Endothelial cell (in vitro differentiated cells): Measurements from ENCODE around the gene GNG5. TPM values are rescaled to one million over a fixed set of nuclear protein-coding genes. Genes with fewer than 3 reads are reported as not detected.

ENCODE experiments used
- DNase-seq: peaks from one replicate; pipeline ENCODE4 v3.0.0; 2021; ENCODE audit warnings: low spot score
- H3K27ac Mint-ChIP-seq: one replicate; pipeline ENCODE4 v1.8.0; 2021; ENCODE audit warnings: mixed read lengths, inconsistent platforms; ENCODE audit not compliant: unreplicated experiment
- H3K27me3 Mint-ChIP-seq: one replicate; pipeline ENCODE4 v1.8.0; 2021; ENCODE audit warnings: mild to moderate bottlenecking, moderate library complexity, mixed read lengths, inconsistent platforms; ENCODE audit not compliant: unreplicated experiment
- H3K36me3 Mint-ChIP-seq: one replicate; pipeline ENCODE4 v1.8.0; 2021; ENCODE audit warnings: mild to moderate bottlenecking, low read depth, mixed read lengths, inconsistent platforms; ENCODE audit not compliant: unreplicated experiment
- H3K4me1 Mint-ChIP-seq: one replicate; pipeline ENCODE4 v1.8.0; 2021; ENCODE audit warnings: mild to moderate bottlenecking, mixed read lengths, inconsistent platforms; ENCODE audit not compliant: unreplicated experiment
- H3K4me3 Mint-ChIP-seq: one replicate; pipeline ENCODE4 v1.8.0; 2021; ENCODE audit warnings: mild to moderate bottlenecking, mixed read lengths, inconsistent platforms; ENCODE audit not compliant: unreplicated experiment
- H3K9me3 Mint-ChIP-seq: one replicate; pipeline ENCODE4 v1.8.0; 2021; ENCODE audit warnings: mixed read lengths, inconsistent platforms; ENCODE audit not compliant: unreplicated experiment
- total RNA-seq: library from RNA; stranded (reverse); fragmentation: NEBNext Ultra II Directional; extraction: Animal tissue kit (Norgen Biotek cat#: 25700); gene quantifications from one replicate; pipeline ENCODE4 v1.2.1, GENCODE V29; 2021; ENCODE audit not compliant: unreplicated experiment
- TF ChIP-seq, protein P1 (sequence below): fragments of 200-600 bp; sonication (generic); IDR thresholded peaks from one replicate; pipeline ENCODE4 v1.5.0; 2021; ENCODE audit warnings: antibody characterized with exemption; ENCODE audit not compliant: unreplicated experiment

GNG5 gene
- total RNA-seq, 1 donor from 2014 or later, result 144 TPM

GRCh38 chr1:84492726-84493125 lies 13.7 kb downstream of the GNG5 start:
- no peak for DNase-seq
- peaks cover 12% of the 10 kb centered on the region for H3K36me3 Mint-ChIP-seq
- H3K9me3 Mint-ChIP-seq, result no peaks in the 10 kb centered on the region
- TF ChIP-seq, protein P1, sequence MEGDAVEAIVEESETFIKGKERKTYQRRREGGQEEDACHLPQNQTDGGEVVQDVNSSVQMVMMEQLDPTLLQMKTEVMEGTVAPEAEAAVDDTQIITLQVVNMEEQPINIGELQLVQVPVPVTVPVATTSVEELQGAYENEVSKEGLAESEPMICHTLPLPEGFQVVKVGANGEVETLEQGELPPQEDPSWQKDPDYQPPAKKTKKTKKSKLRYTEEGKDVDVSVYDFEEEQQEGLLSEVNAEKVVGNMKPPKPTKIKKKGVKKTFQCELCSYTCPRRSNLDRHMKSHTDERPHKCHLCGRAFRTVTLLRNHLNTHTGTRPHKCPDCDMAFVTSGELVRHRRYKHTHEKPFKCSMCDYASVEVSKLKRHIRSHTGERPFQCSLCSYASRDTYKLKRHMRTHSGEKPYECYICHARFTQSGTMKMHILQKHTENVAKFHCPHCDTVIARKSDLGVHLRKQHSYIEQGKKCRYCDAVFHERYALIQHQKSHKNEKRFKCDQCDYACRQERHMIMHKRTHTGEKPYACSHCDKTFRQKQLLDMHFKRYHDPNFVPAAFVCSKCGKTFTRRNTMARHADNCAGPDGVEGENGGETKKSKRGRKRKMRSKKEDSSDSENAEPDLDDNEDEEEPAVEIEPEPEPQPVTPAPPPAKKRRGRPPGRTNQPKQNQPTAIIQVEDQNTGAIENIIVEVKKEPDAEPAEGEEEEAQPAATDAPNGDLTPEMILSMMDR, result no peak
- H3K4me1 Mint-ChIP-seq, result no peaks in the 10 kb centered on the region
- peaks cover 4% of the 10 kb centered on the region for H3K27me3 Mint-ChIP-seq
- no peak overlapping the region for H3K4me3 Mint-ChIP-seq
- H3K27ac Mint-ChIP-seq, result no peak overlapping the region

- no peak overlapping the region for H3K27ac Mint-ChIP-seq
- H3K9me3 Mint-ChIP-seq, result no peaks in the 10 kb centered on the region
- DNase-seq, result no peak
- TF ChIP-seq, protein P1, result no peak
- H3K27me3 Mint-ChIP-seq, result peaks cover 4% of the 10 kb centered on the region
- H3K4me1 Mint-ChIP-seq, result no peaks in the 10 kb centered on the region
- H3K36me3 Mint-ChIP-seq, result peaks cover 14% of the 10 kb centered on the region
- no peak overlapping the region for H3K4me3 Mint-ChIP-seq
These were observed 16.6 kb downstream of the GNG5 start for GRCh38 chr1:84489766-84490165.

- Mint-ChIP-seq H3K27ac (no peak overlapping the region), H3K27me3 (peaks cover 4% of the 10 kb centered on the region), H3K9me3 (no peaks in the 10 kb centered on the region), H3K4me3 (no peak overlapping the region), H3K36me3 (peaks cover 14% of the 10 kb centered on the region), H3K4me1 (no peaks in the 10 kb centered on the region)
- TF ChIP-seq, protein P1, result no peak
- no peak for DNase-seq
These were observed 18.3 kb downstream of the GNG5 start for GRCh38 chr1:84488107-84488506.

GRCh38 chr1:84481317-84481716 lies 25.1 kb downstream of the GNG5 start:
- no peak for DNase-seq
- Mint-ChIP-seq H3K27me3 (peaks cover 5% of the 10 kb centered on the region), H3K4me3 (no peak overlapping the region), H3K9me3 (no peaks in the 10 kb centered on the region), H3K4me1 (peaks cover 7% of the 10 kb centered on the region), H3K36me3 (peaks cover 12% of the 10 kb centered on the region), H3K27ac (peak overlapping the region; percentile 67)
- TF ChIP-seq, protein P1, result no peak

DNA sequence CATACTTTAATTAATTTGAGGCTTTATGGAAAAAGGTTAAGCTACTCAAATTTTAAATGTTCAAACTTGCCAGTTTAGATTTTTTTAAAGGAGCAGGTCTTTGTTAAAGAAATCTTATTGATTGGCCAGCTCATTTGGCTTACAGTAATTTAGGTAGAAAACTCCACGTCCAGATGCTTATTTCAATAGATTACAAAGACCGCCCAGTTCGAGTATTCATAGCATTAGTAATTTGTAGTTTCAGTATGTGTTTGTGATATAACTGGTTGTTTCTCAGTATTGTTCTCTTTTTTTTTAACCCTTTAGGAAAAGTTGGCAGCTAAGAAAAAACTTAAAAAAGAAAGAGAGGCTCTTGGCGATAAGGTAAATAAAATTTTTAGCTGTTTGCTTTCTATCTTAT lies 25.7 kb downstream of the GNG5 start:
- no peaks in the 10 kb centered on the region for H3K9me3 Mint-ChIP-seq
- H3K27ac Mint-ChIP-seq, result no peak overlapping the region
- TF ChIP-seq, protein P1, result no peak
- H3K36me3 Mint-ChIP-seq, result peaks cover 7% of the 10 kb centered on the region
- peaks cover 5% of the 10 kb centered on the region for H3K27me3 Mint-ChIP-seq
- no peak for DNase-seq
- no peak overlapping the region for H3K4me3 Mint-ChIP-seq
- peaks cover 7% of the 10 kb centered on the region for H3K4me1 Mint-ChIP-seq
